Neuronal stem cell (in vitro differentiated cells): ENCODE results near the gene PCA3.
"Not testable (repeated sequence)": the region's sequence is repeated elsewhere in the genome, so short reads cannot be mapped to it uniquely, and the experiment has no call there.

Experiments
- DNase-seq: peaks from one replicate; pipeline ENCODE4 v3.0.0-alpha.2; 2013; ENCODE audit warnings: low spot score
- H2AFZ ChIP-seq: one replicate; pipeline ENCODE4 v1.6.1; 2013; ENCODE audit warnings: mild to moderate bottlenecking, low read length, inconsistent platforms
- H2AK5ac ChIP-seq: 2 replicates; pipeline ENCODE4 v1.6.1; 2013; ENCODE audit warnings: low read depth, mild to moderate bottlenecking, inconsistent platforms, low read length, moderate library complexity, mixed read lengths
- H2BK120ac ChIP-seq: 2 replicates; pipeline ENCODE4 v1.6.1; 2013; ENCODE audit warnings: low read depth, mild to moderate bottlenecking, inconsistent platforms, low read length, moderate library complexity, mixed read lengths
- H2BK12ac ChIP-seq: one replicate; pipeline ENCODE4 v1.6.1; 2013; ENCODE audit warnings: low read length, inconsistent platforms
- H2BK15ac ChIP-seq: 2 replicates; pipeline ENCODE4 v1.6.1; 2013; ENCODE audit warnings: mild to moderate bottlenecking, low read length, inconsistent platforms, mixed read lengths
- H2BK5ac ChIP-seq: one replicate; pipeline ENCODE4 v1.6.1; 2013; ENCODE audit warnings: inconsistent platforms, mild to moderate bottlenecking, low read length, moderate library complexity
- H3K14ac ChIP-seq: one replicate; pipeline ENCODE4 v1.6.1; 2013; ENCODE audit warnings: low read length, inconsistent platforms
- H3K18ac ChIP-seq: 2 replicates; pipeline ENCODE4 v1.6.1; 2013; ENCODE audit warnings: low read length, inconsistent platforms
- H3K23ac ChIP-seq: 2 replicates; pipeline ENCODE4 v1.6.1; 2013; ENCODE audit warnings: low read depth, mild to moderate bottlenecking, mixed read lengths, low read length, inconsistent platforms; ENCODE audit not compliant: poor library complexity
- H3K27ac ChIP-seq: replicated peaks from 3 replicates; pipeline ENCODE4 v1.5.1; 2013; ENCODE audit warnings: low read length, inconsistent platforms
- H3K27me3 ChIP-seq, 3 experiments: 2 replicates each; pipeline ENCODE4 v1.6.1; 2013; ENCODE audit warnings: low read length in 3 of 3, mild to moderate bottlenecking in 2 of 3, inconsistent platforms in 1 of 3, low read depth in 1 of 3, mixed read lengths in 1 of 3, moderate library complexity in 1 of 3; ENCODE audit not compliant: control insufficient read depth in 3 of 3, insufficient read depth in 3 of 3
- H3K36me3 ChIP-seq, 2 donors: replicated peaks in 1 of 2; 2 replicates each; pipeline ENCODE4 v1.6.1; 2013; ENCODE audit warnings: low read length in 2 of 2; ENCODE audit not compliant: control insufficient read depth in 2 of 2, insufficient read depth in 2 of 2
- H3K4ac ChIP-seq: 2 replicates; pipeline ENCODE4 v1.6.1; 2013; ENCODE audit warnings: inconsistent platforms, mild to moderate bottlenecking, low read length, moderate library complexity
- H3K4me1 ChIP-seq, 2 donors: 1 replicate in 1 of 2; 2 replicates in 1 of 2; pipeline ENCODE4 v1.6.1; 2013; ENCODE audit warnings: low read length in 2 of 2, low read depth in 1 of 2; ENCODE audit not compliant: control insufficient read depth in 2 of 2, insufficient read depth in 1 of 2
- H3K4me2 ChIP-seq: one replicate; pipeline ENCODE4 v1.6.1; 2013; ENCODE audit warnings: mild to moderate bottlenecking, low read length, inconsistent platforms; ENCODE audit not compliant: insufficient read depth, poor library complexity, severe bottlenecking
- H3K4me3 ChIP-seq, 2 donors: 2 replicates each; pipeline ENCODE4 v1.5.1; 2013; ENCODE audit warnings: low read length in 2 of 2, mild to moderate bottlenecking in 2 of 2, inconsistent platforms in 1 of 2, moderate library complexity in 1 of 2
- H3K79me1 ChIP-seq: one replicate; pipeline ENCODE4 v1.6.1; 2013; ENCODE audit warnings: low read depth, mild to moderate bottlenecking, inconsistent platforms, low read length, moderate library complexity
- H3K9ac ChIP-seq: one replicate; pipeline ENCODE4 v1.6.1; 2013; ENCODE audit warnings: mild to moderate bottlenecking, low read depth, low read length, inconsistent platforms; ENCODE audit not compliant: poor library complexity
- H3K9me3 ChIP-seq, 2 donors: replicated peaks in 1 of 2; 2 replicates each; pipeline versions ENCODE3 to v1.6.1; 2013; ENCODE audit warnings: low read length in 2 of 2, mild to moderate bottlenecking in 2 of 2, inconsistent platforms in 1 of 2, low read depth in 1 of 2, mixed read lengths in 1 of 2, moderate library complexity in 1 of 2; ENCODE audit not compliant: control insufficient read depth in 2 of 2, insufficient read depth in 1 of 2
- H4K8ac ChIP-seq: one replicate; pipeline ENCODE4 v1.6.1; 2013; ENCODE audit warnings: low read depth, mild to moderate bottlenecking, inconsistent platforms, low read length, moderate library complexity
- H4K91ac ChIP-seq: one replicate; pipeline ENCODE4 v1.6.1; 2013; ENCODE audit warnings: low read length, low read depth, mild to moderate bottlenecking, inconsistent platforms; ENCODE audit not compliant: poor library complexity
- WGBS, 2 donors: extraction: QIAGEN DNeasy Blood & Tissue Kit; methylation state at CpG; one replicate each; pipeline ENCODE4 v1.1.7; 2013; ENCODE audit warnings: missing lambda C conversion rate in 2 of 2, mixed read lengths in 1 of 2; ENCODE audit not compliant: insufficient read length in 2 of 2, insufficient replicate concordance in 1 of 2; ENCODE audit errors: extremely low coverage in 2 of 2; 5-methylcytosine and 5-hydroxymethylcytosine counted together

The PCA3 gene

GRCh38 chr9:76741524-76741923, 22.7 kb upstream of the PCA3 start:
- H2AFZ ChIP-seq: no peak overlapping the region
- no peak for DNase-seq
- no CpG with 5 or more reads among the region's 5 CpGs for WGBS, 2 donors

GRCh38 chr9:76742890-76743289, 21.3 kb upstream of the PCA3 start:
- not testable (repeated sequence) for H3K9ac ChIP-seq, H3K18ac ChIP-seq, H2AFZ ChIP-seq, H2AK5ac ChIP-seq, H3K79me1 ChIP-seq, H3K4me2 ChIP-seq, H3K27ac ChIP-seq, H3K9me3 ChIP-seq, H3K14ac ChIP-seq, H3K23ac ChIP-seq, H3K4ac ChIP-seq, DNase-seq, H3K4me3 ChIP-seq, H4K8ac ChIP-seq, H2BK5ac ChIP-seq, H3K36me3 ChIP-seq, H2BK12ac ChIP-seq, H3K27me3 ChIP-seq, H2BK120ac ChIP-seq, H4K91ac ChIP-seq, H3K4me1 ChIP-seq, H2BK15ac ChIP-seq
- no CpG with 5 or more reads among the region's 4 CpGs for WGBS, 2 donors

More at GRCh38 chr9:76741524-76741923, 22.7 kb upstream of the PCA3 start:
- H3K4me1 ChIP-seq: no peaks in the 10 kb centered on the region
- H3K4me3 ChIP-seq: no peak overlapping the region
- H3K79me1 ChIP-seq: no peaks in the 10 kb centered on the region
- no peak overlapping the region for H3K27ac ChIP-seq
- H2BK15ac ChIP-seq: no peak overlapping the region
- H3K14ac ChIP-seq: no peak overlapping the region
- H3K9ac ChIP-seq: no peak overlapping the region
- H2BK120ac ChIP-seq: no peak overlapping the region
- no peak overlapping the region for H2AK5ac ChIP-seq
- H3K9me3 ChIP-seq: peaks cover 0 to 2% of the 10 kb centered on the region in 2 donors
- no peak overlapping the region for H3K4me2 ChIP-seq
- no peaks in the 10 kb centered on the region for H3K27me3 ChIP-seq
- no peak overlapping the region for H4K91ac ChIP-seq
- no peaks in the 10 kb centered on the region for H3K36me3 ChIP-seq
- no peak overlapping the region for H3K4ac ChIP-seq
- no peak overlapping the region for H3K18ac ChIP-seq
- no peak overlapping the region for H4K8ac ChIP-seq
- no peak overlapping the region for H2BK5ac ChIP-seq
- no peak overlapping the region for H3K23ac ChIP-seq
- no peak overlapping the region for H2BK12ac ChIP-seq

- H2BK15ac ChIP-seq: no peak overlapping the region
- no peak overlapping the region for H3K4me2 ChIP-seq
- H3K27ac ChIP-seq: no peak overlapping the region
- H3K4ac ChIP-seq: no peak overlapping the region
- no peaks in the 10 kb centered on the region for H3K36me3 ChIP-seq
- no peak for DNase-seq
- H2BK12ac ChIP-seq: no peak overlapping the region
- H3K9ac ChIP-seq: no peak overlapping the region
- H3K4me1 ChIP-seq: no peaks in the 10 kb centered on the region
- H2BK5ac ChIP-seq: no peak overlapping the region
- WGBS, 2 donors: no CpG with 5 or more reads among the region's 3 CpGs
- H4K8ac ChIP-seq: no peak overlapping the region
- H3K14ac ChIP-seq: peak overlapping the region; percentile 21
- H4K91ac ChIP-seq: no peak overlapping the region
- H2BK120ac ChIP-seq: no peak overlapping the region
- H3K4me3 ChIP-seq: no peak overlapping the region
- H2AFZ ChIP-seq: no peak overlapping the region
- no peaks in the 10 kb centered on the region for H3K79me1 ChIP-seq
- no peaks in the 10 kb centered on the region for H3K27me3 ChIP-seq
- H3K18ac ChIP-seq: no peak overlapping the region
- H2AK5ac ChIP-seq: no peak overlapping the region
- H3K23ac ChIP-seq: no peak overlapping the region
- peaks cover 0 to 2% of the 10 kb centered on the region in 2 donors for H3K9me3 ChIP-seq
Observed at GRCh38 chr9:76743931-76744330, 20.3 kb upstream of the PCA3 start.

- H3K18ac ChIP-seq: no peak overlapping the region
- no peak overlapping the region for H4K8ac ChIP-seq
- no peak overlapping the region for H4K91ac ChIP-seq
- H3K79me1 ChIP-seq: no peaks in the 10 kb centered on the region
- H3K4ac ChIP-seq: no peak overlapping the region
- H3K4me2 ChIP-seq: no peak overlapping the region
- H3K27ac ChIP-seq: no peak overlapping the region
- no peak overlapping the region for H3K23ac ChIP-seq
- no peaks in the 10 kb centered on the region for H3K4me1 ChIP-seq
- H2BK12ac ChIP-seq: no peak overlapping the region
- H3K14ac ChIP-seq: peak overlapping the region; percentile 21
- no peak overlapping the region for H3K9ac ChIP-seq
- no peak overlapping the region for H3K4me3 ChIP-seq
- WGBS, 2 donors: no CpG with 5 or more reads among the region's 3 CpGs
- H2AFZ ChIP-seq: no peak overlapping the region
- H2BK5ac ChIP-seq: no peak overlapping the region
- no peak overlapping the region for H2BK15ac ChIP-seq
- H2BK120ac ChIP-seq: no peak overlapping the region
- no peak for DNase-seq
- H3K36me3 ChIP-seq: no peaks in the 10 kb centered on the region
- peaks cover 0 to 2% of the 10 kb centered on the region in 2 donors for H3K9me3 ChIP-seq
- no peak overlapping the region for H2AK5ac ChIP-seq
- H3K27me3 ChIP-seq: no peaks in the 10 kb centered on the region
Observed at GRCh38 chr9:76744336-76744735, 19.9 kb upstream of the PCA3 start.
